Activated CD4-positive, alpha-beta memory T cell treated with anti-CD3 and anti-CD28 coated beads for 36 hours (primary cell): ENCODE results near the gene PSMD4. TPM values are rescaled to one million over a fixed set of nuclear protein-coding genes. Genes with fewer than 3 reads are reported as not detected.

ENCODE experiments used
- CTCF ChIA-PET: fragments of 350-600 bp; sonication (Branson Sonifier 250); formaldehyde crosslinking; loops from one replicate; lab custom pipeline; 2021; ENCODE audit warnings: antibody characterized with exemption, inconsistent platforms; lab: Charles Lee
- POLR2A ChIA-PET: fragments of 350-600 bp; sonication (Branson Sonifier 250); formaldehyde crosslinking; loops from one replicate; lab custom pipeline; 2021; ENCODE audit warnings: antibody characterized with exemption; lab: Charles Lee
- DNase-seq: peaks from one replicate; pipeline ENCODE4 v3.0.0-alpha.2; 2020
- H3K27ac Mint-ChIP-seq: one replicate; pipeline ENCODE4 v1.8.0; 2021; ENCODE audit warnings: mixed read lengths
- H3K27me3 Mint-ChIP-seq: one replicate; pipeline ENCODE4 v1.8.0; 2021; ENCODE audit warnings: mixed read lengths
- H3K36me3 Mint-ChIP-seq: one replicate; pipeline ENCODE4 v1.8.0; 2021; ENCODE audit warnings: mixed read lengths
- H3K4me1 Mint-ChIP-seq: one replicate; pipeline ENCODE4 v1.8.0; 2021; ENCODE audit warnings: low read depth, mixed read lengths
- H3K4me3 Mint-ChIP-seq: one replicate; pipeline ENCODE4 v1.8.0; 2021; ENCODE audit warnings: mild to moderate bottlenecking, mixed read lengths
- H3K9me3 Mint-ChIP-seq: one replicate; pipeline ENCODE4 v1.8.0; 2021; ENCODE audit warnings: mixed read lengths
- intact Hi-C: fragments of 100-400 bp; cut with micrococcal nuclease; formaldehyde crosslinking; loops from one replicate; pipeline ENCODE4 v1.15.1; 2023
- total RNA-seq, 2 experiments: library from RNA; stranded (reverse); gene quantifications; one replicate each; pipeline ENCODE4 v1.2.3, GENCODE V29; 2021

The PSMD4 gene
- total RNA-seq, 2 experiments from 2014 or later, result 212 to 227 TPM

DNA sequence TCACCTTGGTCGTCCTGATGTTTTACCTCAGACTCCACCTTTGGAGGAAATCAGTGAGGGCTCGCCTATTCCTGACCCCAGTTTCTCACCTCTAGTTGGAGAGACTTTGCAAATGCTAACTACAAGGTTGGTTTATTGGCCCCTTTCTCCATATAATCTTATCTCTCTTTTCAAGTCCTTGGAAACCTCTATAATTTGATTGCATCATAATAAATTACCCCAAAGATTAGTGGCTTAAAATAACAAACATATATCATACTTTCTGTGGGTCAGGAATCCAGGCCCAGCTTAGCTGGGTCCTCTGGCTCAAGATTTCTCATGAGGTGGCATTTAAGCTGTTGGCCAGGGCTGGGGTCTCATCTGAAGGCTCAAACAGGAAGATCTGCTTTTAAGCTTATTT lies 12.1 kb upstream of the PSMD4 start:
- Mint-ChIP-seq H3K4me1 (peaks cover 2% of the 10 kb centered on the region), H3K9me3 (no peaks in the 10 kb centered on the region), H3K4me3 (no peak overlapping the region), H3K27ac (peak overlapping the region; percentile 20), H3K36me3 (peaks cover 56% of the 10 kb centered on the region), H3K27me3 (no peaks in the 10 kb centered on the region)
- ChIA-PET POLR2A (no interaction called here), CTCF (interaction anchor here (2.1 kb wide), 1 partner anchor 10 kb away, joined by 7 read pairs; no protein-coding TSS in a partner anchor)
- DNase-seq, result no peak
- intact Hi-C loops, result no loop called here

DNA sequence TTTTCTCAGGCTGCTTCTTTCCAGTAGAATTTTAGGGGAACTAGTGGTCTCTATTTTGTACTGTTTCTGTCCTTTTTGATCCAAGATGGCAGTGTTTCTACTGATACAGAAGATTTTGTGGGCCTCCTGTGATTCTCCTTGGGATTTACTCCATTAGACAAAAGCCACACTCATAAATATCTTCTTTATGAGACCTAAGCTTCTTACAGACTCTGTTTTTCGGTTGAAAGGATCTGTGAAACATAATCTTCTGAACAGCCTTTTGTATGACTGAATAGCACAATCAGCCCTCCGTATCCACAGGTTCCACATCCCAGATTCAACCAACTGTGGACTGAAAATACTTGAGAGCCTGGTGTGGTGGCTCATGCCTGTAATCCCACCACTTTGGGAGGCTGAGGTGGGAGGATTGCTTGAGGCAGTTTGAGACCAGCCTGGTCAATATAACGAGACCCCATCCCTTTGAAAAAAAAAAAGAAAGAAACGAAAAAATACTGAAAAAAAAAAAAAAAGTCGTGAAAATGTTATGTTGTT lies 10.8 kb upstream of the PSMD4 start:
- H3K4me3 Mint-ChIP-seq, result no peak overlapping the region
- ChIA-PET CTCF (interaction anchor here (2.1 kb wide), 1 partner anchor 8 kb away, joined by 7 read pairs; no protein-coding TSS in a partner anchor), POLR2A (no interaction called here)
- H3K4me1 Mint-ChIP-seq, result no peaks in the 10 kb centered on the region
- H3K27ac Mint-ChIP-seq, result no peak overlapping the region
- H3K36me3 Mint-ChIP-seq, result peaks cover 56% of the 10 kb centered on the region
- DNase-seq, result no peak
- intact Hi-C loops, result no loop called here
- H3K27me3 Mint-ChIP-seq, result no peaks in the 10 kb centered on the region
- no peaks in the 10 kb centered on the region for H3K9me3 Mint-ChIP-seq

DNA sequence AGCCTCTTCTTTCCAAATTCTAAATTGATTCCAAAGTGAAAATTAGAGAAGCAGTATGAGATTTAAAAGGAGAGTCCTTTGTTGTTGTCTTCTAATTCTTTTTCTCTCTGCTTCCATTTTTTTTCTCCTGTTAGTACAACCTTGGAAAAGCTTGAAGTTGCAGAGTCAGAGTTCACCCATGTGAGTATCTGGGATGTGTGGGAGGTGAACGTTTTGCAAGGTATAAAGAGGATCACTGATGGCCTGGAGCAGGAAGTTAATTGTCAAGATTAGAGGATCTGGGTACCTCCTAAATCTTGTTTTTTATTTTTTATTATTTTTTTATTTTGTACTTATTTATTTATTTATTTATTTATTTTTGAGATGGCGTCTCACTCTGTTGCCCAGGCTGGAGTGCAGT lies 7.7 kb upstream of the PSMD4 start:
- H3K27ac Mint-ChIP-seq, result no peak overlapping the region
- CTCF ChIA-PET, result interaction anchor here (0.7 to 1.3 kb wide), 2 partner anchors 146 to 147 kb away, joined by 3 read pairs; no protein-coding TSS in a partner anchor
- POLR2A ChIA-PET, result interaction anchor here (0.6 kb wide), 1 partner anchor 57 kb away, joined by 3 read pairs; the partner anchor contains the start of gene VPS72
- DNase-seq, result no peak
- intact Hi-C loops, result no loop called here
- H3K4me3 Mint-ChIP-seq, result no peak overlapping the region
- no peaks in the 10 kb centered on the region for H3K27me3 Mint-ChIP-seq
- peaks cover 51% of the 10 kb centered on the region for H3K36me3 Mint-ChIP-seq
- H3K9me3 Mint-ChIP-seq, result no peaks in the 10 kb centered on the region
- H3K4me1 Mint-ChIP-seq, result no peaks in the 10 kb centered on the region

DNA sequence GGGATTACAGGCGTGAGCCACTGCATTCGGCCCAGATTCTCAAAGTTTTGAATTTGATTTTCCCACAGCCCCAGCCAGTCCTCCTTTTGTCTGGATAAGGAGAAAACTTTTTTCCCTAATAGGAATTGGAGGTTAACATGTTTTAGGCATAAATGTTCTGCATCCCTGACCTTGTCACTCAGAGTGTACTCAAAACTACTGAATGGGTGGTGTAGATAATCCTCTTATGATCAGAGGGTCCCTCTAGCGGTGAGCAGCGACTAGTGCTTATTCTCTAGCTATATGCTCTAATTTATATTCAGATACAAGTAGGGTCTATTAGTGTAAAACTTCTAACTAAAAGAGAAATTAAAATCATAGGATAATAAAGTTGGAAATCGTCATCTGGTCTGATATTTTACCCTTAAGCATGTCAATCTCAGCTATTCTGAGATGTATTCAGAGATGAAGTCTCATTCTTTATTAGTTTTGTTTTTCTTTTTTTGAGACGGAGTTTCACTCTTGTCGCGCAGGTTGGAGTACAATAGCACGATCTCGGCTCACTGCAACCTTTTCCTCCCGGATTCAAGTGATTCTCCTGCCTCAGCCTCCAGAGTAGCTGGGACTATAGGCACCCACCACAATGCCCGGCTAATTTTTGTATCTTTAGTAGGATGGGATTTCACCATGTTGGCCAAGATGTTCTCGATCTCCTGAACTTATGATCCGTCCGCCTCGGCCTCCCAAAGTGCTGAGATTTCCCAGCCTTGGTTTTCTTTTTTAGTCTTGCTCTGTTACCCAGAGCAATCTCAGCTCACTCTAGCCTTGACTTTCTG lies 2.7 kb upstream of the PSMD4 start:
- intact Hi-C loops, result loop anchor here (1.0 kb wide), 1 partner anchor 56 kb away; no protein-coding TSS in a partner anchor

DNA sequence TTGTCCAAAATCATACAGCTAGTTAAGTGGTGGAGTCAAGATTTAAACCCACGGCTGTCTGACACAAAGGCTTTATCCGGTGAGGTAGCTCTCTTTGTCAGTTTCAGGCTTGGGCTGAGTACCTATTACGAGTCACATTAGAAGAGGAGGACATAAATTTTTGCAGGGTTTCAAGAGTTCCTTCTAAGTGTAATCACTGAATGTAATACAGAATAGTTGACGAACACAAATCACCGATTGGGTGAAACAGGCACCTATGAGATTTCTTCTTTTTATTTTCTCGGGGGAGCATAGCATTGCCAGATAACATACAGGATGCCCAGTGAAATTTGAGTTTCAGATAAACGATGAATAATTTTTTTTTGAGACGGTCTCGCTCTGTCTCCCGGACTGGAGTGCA lies 847 bp downstream of the PSMD4 start:
- Mint-ChIP-seq H3K4me1 (peaks cover 25% of the 10 kb centered on the region), H3K9me3 (no peaks in the 10 kb centered on the region), H3K36me3 (peaks cover 6% of the 10 kb centered on the region), H3K27ac (peak overlapping the region; percentile 81), H3K27me3 (peaks cover 2% of the 10 kb centered on the region), H3K4me3 (peak overlapping the region; percentile 92)
- CTCF ChIA-PET, result interaction anchor here (1.0 to 1.7 kb wide), 3 partner anchors 55 to 155 kb away, joined by 3 to 9 read pairs (median 3); no protein-coding TSS in a partner anchor
- DNase-seq, result peak; percentile 18
- intact Hi-C loops, result loop anchor here (2.0 kb wide), 1 partner anchor 91 kb away; the partner anchor contains the start of gene LYSMD1
- POLR2A ChIA-PET, result interaction anchor here (0.9 to 2.0 kb wide), 8 partner anchors 13 to 96 kb away, joined by 3 to 10 read pairs (median 5); partner anchors contain the start of genes PIP5K1A, VPS72 and ZNF687

More for the DNA sequence above, 2.7 kb upstream of the PSMD4 start:
- DNase-seq, result peak; percentile 71
- H3K4me3 Mint-ChIP-seq, result no peak overlapping the region
- H3K27me3 Mint-ChIP-seq, result peaks cover 2% of the 10 kb centered on the region
- H3K9me3 Mint-ChIP-seq, result no peaks in the 10 kb centered on the region
- CTCF ChIA-PET, result interaction anchor here (0.6 to 2.2 kb wide), 46 partner anchors 8 to 337 kb away, joined by 3 to 32 read pairs (median 4); partner anchors contain the start of genes CGN, LYSMD1, PI4KB and PIP5K1A
- POLR2A ChIA-PET, result interaction anchor here (1.0 to 1.2 kb wide), 2 partner anchors 53 to 62 kb away, joined by 3 read pairs; partner anchors contain the start of gene VPS72
- peaks cover 10% of the 10 kb centered on the region for H3K4me1 Mint-ChIP-seq
- H3K36me3 Mint-ChIP-seq, result peaks cover 19% of the 10 kb centered on the region
- H3K27ac Mint-ChIP-seq, result no peak overlapping the region

DNA sequence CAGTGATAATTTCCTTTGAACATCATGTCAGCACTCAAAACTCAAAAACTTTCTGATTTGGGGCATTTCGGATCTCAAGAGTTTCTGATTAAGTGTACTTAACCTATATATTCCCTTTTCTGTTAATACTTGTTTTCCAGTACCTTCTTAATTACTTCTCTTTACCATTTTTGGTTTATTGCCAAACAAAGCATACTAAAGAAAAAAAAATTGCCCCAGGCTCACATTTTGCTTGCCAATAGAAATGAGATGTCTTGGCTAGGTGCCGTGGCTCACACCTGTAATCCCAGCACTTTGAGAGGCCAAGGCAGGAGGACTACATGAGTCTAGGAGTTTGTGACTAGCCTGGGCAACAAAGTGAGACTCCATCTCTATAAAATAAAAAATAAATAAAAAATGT lies 4.8 kb downstream of the PSMD4 start:
- H3K9me3 Mint-ChIP-seq, result no peaks in the 10 kb centered on the region
- no peak overlapping the region for H3K27ac Mint-ChIP-seq
- POLR2A ChIA-PET, result no interaction called here
- no peak for DNase-seq
- no peak overlapping the region for H3K4me3 Mint-ChIP-seq
- CTCF ChIA-PET, result interaction anchor here (0.6 to 0.8 kb wide), 2 partner anchors 10 to 103 kb away, joined by 3 read pairs; partner anchors contain the start of gene TNFAIP8L2
- peaks cover 25% of the 10 kb centered on the region for H3K4me1 Mint-ChIP-seq
- peaks cover 17% of the 10 kb centered on the region for H3K36me3 Mint-ChIP-seq
- intact Hi-C loops, result no loop called here
- peaks cover 2% of the 10 kb centered on the region for H3K27me3 Mint-ChIP-seq

DNA sequence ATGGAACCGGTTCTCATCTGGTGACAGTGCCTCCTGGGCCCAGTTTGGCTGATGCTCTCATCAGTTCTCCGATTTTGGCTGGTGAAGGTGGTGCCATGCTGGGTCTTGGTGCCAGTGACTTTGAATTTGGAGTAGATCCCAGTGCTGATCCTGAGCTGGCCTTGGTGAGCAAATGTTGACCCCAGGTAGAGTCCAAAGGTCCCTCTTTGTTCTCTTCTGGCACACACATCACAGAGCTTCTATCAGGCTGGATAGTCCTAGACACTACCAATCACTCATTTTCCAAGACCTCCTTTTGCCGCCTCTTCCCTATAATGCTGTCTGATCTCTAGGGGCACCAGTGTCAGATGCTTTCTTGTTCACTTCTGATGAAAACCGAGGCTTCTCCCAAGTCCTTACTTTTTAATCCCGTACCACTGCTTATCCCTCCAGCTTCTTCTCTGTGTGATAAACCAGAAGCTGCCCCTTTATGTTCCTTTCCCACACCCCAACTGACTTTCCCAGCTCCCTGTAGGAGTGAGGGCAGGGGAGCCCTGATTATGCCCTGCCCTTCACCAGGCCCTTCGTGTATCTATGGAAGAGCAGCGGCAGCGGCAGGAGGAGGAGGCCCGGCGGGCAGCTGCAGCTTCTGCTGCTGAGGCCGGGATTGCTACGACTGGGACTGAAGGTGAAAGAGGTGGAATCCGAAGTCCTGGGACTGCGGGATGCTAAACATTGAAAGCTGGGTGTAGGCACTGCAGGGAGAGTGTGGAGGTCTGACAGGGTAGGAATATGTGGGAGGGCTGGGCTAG lies 11.1 kb downstream of the PSMD4 start:
- Mint-ChIP-seq H3K4me3 (no peak overlapping the region), H3K36me3 (peaks cover 41% of the 10 kb centered on the region), H3K9me3 (no peaks in the 10 kb centered on the region), H3K27ac (no peak overlapping the region), H3K27me3 (no peaks in the 10 kb centered on the region), H3K4me1 (no peaks in the 10 kb centered on the region)
- DNase-seq, result no peak
- ChIA-PET POLR2A (no interaction called here), CTCF (interaction anchor here (1.5 kb wide), 1 partner anchor 166 kb away, joined by 4 read pairs; no protein-coding TSS in a partner anchor)
- intact Hi-C loops, result no loop called here

DNA sequence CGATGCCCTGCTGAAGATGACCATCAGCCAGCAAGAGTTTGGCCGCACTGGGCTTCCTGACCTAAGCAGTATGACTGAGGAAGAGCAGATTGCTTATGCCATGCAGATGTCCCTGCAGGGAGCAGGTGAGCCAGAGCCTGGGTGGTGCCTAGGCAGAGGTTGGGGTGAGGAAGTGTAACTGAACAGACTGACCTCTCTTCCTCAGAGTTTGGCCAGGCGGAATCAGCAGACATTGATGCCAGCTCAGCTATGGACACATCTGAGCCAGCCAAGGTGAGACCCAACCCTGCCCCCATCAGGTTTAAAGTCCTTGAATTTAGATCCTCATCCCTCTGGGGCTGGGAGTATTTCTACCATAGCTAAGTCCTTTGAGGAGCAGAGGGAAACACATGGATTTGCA lies 11.8 kb downstream of the PSMD4 start:
- ChIA-PET CTCF (interaction anchor here (1.5 to 1.7 kb wide), 2 partner anchors 15 to 167 kb away, joined by 4 to 5 read pairs; no protein-coding TSS in a partner anchor), POLR2A (no interaction called here)
- H3K27me3 Mint-ChIP-seq, result no peaks in the 10 kb centered on the region
- no peak for DNase-seq
- no peak overlapping the region for H3K4me3 Mint-ChIP-seq
- H3K27ac Mint-ChIP-seq, result no peak overlapping the region
- no peaks in the 10 kb centered on the region for H3K9me3 Mint-ChIP-seq
- intact Hi-C loops, result no loop called here
- peaks cover 42% of the 10 kb centered on the region for H3K36me3 Mint-ChIP-seq
- no peaks in the 10 kb centered on the region for H3K4me1 Mint-ChIP-seq

DNA sequence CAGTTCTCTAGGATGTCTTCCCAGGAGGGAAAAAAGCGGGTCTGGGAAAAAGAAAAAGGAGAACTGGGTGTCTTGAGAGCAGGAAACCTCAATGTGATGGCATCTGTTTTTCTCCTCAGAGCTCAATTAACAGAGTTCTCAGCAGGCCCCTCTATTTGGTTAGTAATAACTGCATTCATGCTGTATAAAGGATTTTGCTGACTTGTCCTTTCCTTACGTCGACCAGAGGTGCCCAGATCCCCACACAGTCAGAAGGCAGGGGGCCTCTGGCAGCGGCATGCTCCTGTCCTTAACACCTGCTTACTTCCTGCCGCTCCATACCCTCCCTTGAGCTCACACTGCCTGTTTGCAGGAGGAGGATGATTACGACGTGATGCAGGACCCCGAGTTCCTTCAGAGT lies 12.3 kb downstream of the PSMD4 start:
- no peaks in the 10 kb centered on the region for H3K9me3 Mint-ChIP-seq
- intact Hi-C loops, result no loop called here
- H3K27ac Mint-ChIP-seq, result no peak overlapping the region
- DNase-seq, result no peak
- CTCF ChIA-PET, result interaction anchor here (1.5 to 1.7 kb wide), 2 partner anchors 15 to 167 kb away, joined by 4 to 5 read pairs; no protein-coding TSS in a partner anchor
- POLR2A ChIA-PET, result no interaction called here
- H3K27me3 Mint-ChIP-seq, result no peaks in the 10 kb centered on the region
- H3K4me1 Mint-ChIP-seq, result no peaks in the 10 kb centered on the region
- no peak overlapping the region for H3K4me3 Mint-ChIP-seq
- peaks cover 45% of the 10 kb centered on the region for H3K36me3 Mint-ChIP-seq

DNA sequence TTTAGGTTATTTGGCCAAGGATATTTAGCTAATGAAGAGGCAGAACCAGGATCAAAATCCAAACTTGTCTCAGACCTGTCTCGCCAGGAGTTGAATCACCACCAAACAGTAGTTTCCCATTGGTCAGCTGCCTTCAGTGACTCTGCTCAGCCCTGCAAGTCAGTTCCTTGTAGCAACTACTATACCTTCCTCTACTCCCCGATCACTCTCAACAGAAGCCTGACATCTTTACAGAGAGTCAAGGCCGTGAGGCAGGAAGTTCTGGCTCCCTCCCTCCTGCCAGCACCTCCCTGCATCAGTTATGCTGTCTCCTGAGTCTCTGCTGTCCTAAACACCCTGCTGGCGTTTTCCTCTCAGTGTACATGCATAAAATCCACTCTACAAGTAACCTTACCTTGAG lies 13.2 kb downstream of the PSMD4 start:
- CTCF ChIA-PET, result interaction anchor here (1.7 kb wide), 1 partner anchor 16 kb away, joined by 5 read pairs; no protein-coding TSS in a partner anchor
- H3K9me3 Mint-ChIP-seq, result no peaks in the 10 kb centered on the region
- H3K4me3 Mint-ChIP-seq, result no peak overlapping the region
- H3K27ac Mint-ChIP-seq, result no peak overlapping the region
- no peaks in the 10 kb centered on the region for H3K4me1 Mint-ChIP-seq
- H3K27me3 Mint-ChIP-seq, result no peaks in the 10 kb centered on the region
- no peak for DNase-seq
- POLR2A ChIA-PET, result no interaction called here
- intact Hi-C loops, result no loop called here
- peaks cover 43% of the 10 kb centered on the region for H3K36me3 Mint-ChIP-seq

DNA sequence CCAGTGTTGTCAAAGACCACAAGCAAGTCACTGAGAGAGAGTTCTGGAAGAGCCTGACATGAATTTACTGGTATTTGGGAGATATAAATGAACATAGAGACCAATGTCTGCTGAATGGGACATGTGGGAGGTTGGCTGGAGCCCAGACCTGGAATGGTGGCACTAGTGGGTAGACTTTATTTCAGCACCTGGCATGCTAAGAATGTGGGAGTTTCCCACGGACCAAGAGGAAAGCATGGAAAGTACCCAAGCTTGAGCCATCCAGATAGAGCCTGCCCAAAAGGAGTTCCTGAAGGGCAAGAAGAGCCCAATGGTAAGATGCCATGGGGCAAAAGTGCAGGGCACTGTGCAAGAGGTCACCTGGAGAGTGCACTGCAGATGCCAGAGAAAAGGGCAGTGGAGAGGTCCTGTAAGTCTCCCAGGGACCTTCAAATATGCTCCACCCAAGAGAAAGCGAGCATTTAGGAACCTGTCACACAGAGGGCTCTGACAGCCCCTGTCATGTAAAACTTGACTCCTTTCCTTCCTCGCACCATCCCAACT lies 19.5 kb downstream of the PSMD4 start:
- no peak overlapping the region for H3K27ac Mint-ChIP-seq
- no peaks in the 10 kb centered on the region for H3K27me3 Mint-ChIP-seq
- peaks cover 15% of the 10 kb centered on the region for H3K36me3 Mint-ChIP-seq
- POLR2A ChIA-PET, result no interaction called here
- CTCF ChIA-PET, result interaction anchor here (1.1 to 1.4 kb wide), 2 partner anchors 67 kb away, joined by 3 to 4 read pairs; no protein-coding TSS in a partner anchor
- intact Hi-C loops, result no loop called here
- no peak overlapping the region for H3K4me3 Mint-ChIP-seq
- H3K9me3 Mint-ChIP-seq, result no peaks in the 10 kb centered on the region
- peaks cover 18% of the 10 kb centered on the region for H3K4me1 Mint-ChIP-seq
- no peak for DNase-seq
